WTC11 (cell line): Measurements from ENCODE around the gene GID8. TPM values are rescaled to one million over a fixed set of nuclear protein-coding genes. Genes with fewer than 3 reads are reported as not detected.
A peak's percentile ranks its signal among the peaks of the same experiment; 100 is the strongest.

Experiments used
- ATAC-seq: fragments of 200-7000 bp; cut with Tn5 transposase; 2 replicates; pipeline ENCODE4 v1.10.0; 2021; ENCODE audit warnings: mild to moderate bottlenecking, moderate library complexity
- CTCF ChIA-PET: fragments of 300-600 bp; sonication (Branson Sonifier 250); formaldehyde crosslinking; loops from one replicate; lab custom pipeline; 2021; ENCODE audit warnings: antibody characterized with exemption; lab: Charles Lee
- POLR2A ChIA-PET: fragments of 350-600 bp; sonication (Branson Sonifier 250); formaldehyde crosslinking; loops from one replicate; lab custom pipeline; 2021; ENCODE audit warnings: antibody characterized with exemption; lab: Charles Lee
- DNase-seq: peaks from one replicate; pipeline ENCODE4 v3.0.0; 2021; ENCODE audit warnings: low spot score
- H3K27ac Mint-ChIP-seq: 2 replicates; pipeline ENCODE4 v1.8.0; 2021; ENCODE audit warnings: mixed read lengths
- H3K27me3 Mint-ChIP-seq: 2 replicates; pipeline ENCODE4 v1.8.0; 2021; ENCODE audit warnings: low read depth, mild to moderate bottlenecking, moderate library complexity, mixed read lengths
- H3K36me3 Mint-ChIP-seq: 2 replicates; pipeline ENCODE4 v1.8.0; 2021; ENCODE audit warnings: mixed read lengths
- H3K4me1 Mint-ChIP-seq: 2 replicates; pipeline ENCODE4 v1.8.0; 2022; ENCODE audit warnings: mixed read lengths
- H3K4me3 Mint-ChIP-seq: 2 replicates; pipeline ENCODE4 v1.8.0; 2021; ENCODE audit warnings: mild to moderate bottlenecking, moderate library complexity, mixed read lengths
- H3K9me3 Mint-ChIP-seq: 2 replicates; pipeline ENCODE4 v1.8.0; 2021; ENCODE audit warnings: mixed read lengths
- GRHL2 ChIP-seq: fragments of 250-450 bp; sonication (Bioruptor Pico); IDR thresholded peaks from 2 replicates; pipeline ENCODE4 v1.8.0; 2022; ENCODE audit warnings: mild to moderate bottlenecking, moderate library complexity; ENCODE audit not compliant: insufficient replicate concordance, severe bottlenecking
- IRF1 ChIP-seq: sonication (generic); formaldehyde crosslinking; IDR thresholded peaks from 2 replicates; pipeline ENCODE4 v1.8.0; 2023; ENCODE audit warnings: missing genetic modification reagents
- JAZF1 ChIP-seq: fragments of 250-450 bp; sonication (Bioruptor Pico); IDR thresholded peaks from 2 replicates; pipeline ENCODE4 v1.9.0; 2021; ENCODE audit warnings: moderate library complexity, mild to moderate bottlenecking, inconsistent platforms
- NR1H2 ChIP-seq: sonication (generic); formaldehyde crosslinking; IDR thresholded peaks from 2 replicates; pipeline ENCODE4 v1.9.0; 2021; ENCODE audit warnings: mild to moderate bottlenecking, moderate library complexity, missing genetic modification reagents
- PRDM15 ChIP-seq: sonication (generic); formaldehyde crosslinking; IDR thresholded peaks from 2 replicates; pipeline ENCODE4 v1.8.0; 2022; ENCODE audit warnings: missing genetic modification reagents
- RORB ChIP-seq: fragments of 250-450 bp; sonication (Bioruptor Pico); IDR thresholded peaks from 2 replicates; pipeline ENCODE4 v1.9.0; 2021; ENCODE audit warnings: mild to moderate bottlenecking
- TEAD1 ChIP-seq: sonication (generic); formaldehyde crosslinking; IDR thresholded peaks from 2 replicates; pipeline ENCODE4 v1.8.0; 2022; ENCODE audit warnings: mild to moderate bottlenecking, missing genetic modification reagents
- TEAD4 ChIP-seq: sonication (generic); formaldehyde crosslinking; IDR thresholded peaks from 2 replicates; pipeline ENCODE4 v1.8.0; 2022; ENCODE audit warnings: mild to moderate bottlenecking, missing genetic modification reagents
- ZNF121 ChIP-seq: sonication (generic); formaldehyde crosslinking; IDR thresholded peaks from 2 replicates; pipeline ENCODE4 v1.8.0; 2023; ENCODE audit warnings: missing genetic modification reagents
- ZNF317 ChIP-seq: sonication (generic); formaldehyde crosslinking; IDR thresholded peaks from 2 replicates; pipeline ENCODE4 v1.8.1; 2023; ENCODE audit warnings: low read depth, mild to moderate bottlenecking, moderate library complexity, missing genetic modification reagents, borderline replicate concordance
- total RNA-seq: library from RNA; stranded (reverse); gene quantifications from 3 replicates; pipeline ENCODE4 v1.2.3, GENCODE V29; 2021
- TF ChIP-seq, protein P1 (sequence below): sonication (generic); formaldehyde crosslinking; IDR thresholded peaks from 2 replicates; pipeline ENCODE4 v1.8.0; 2023; ENCODE audit warnings: missing genetic modification reagents, mild to moderate bottlenecking, borderline replicate concordance
- TF ChIP-seq, protein P2 (sequence below): fragments of 250-450 bp; sonication (Bioruptor Pico); IDR thresholded peaks from 2 replicates; pipeline ENCODE4 v1.9.0; 2021; ENCODE audit warnings: mild to moderate bottlenecking
- TF ChIP-seq, protein P3 (sequence below): fragments of 250-450 bp; sonication (Bioruptor Pico); IDR thresholded peaks from 2 replicates; pipeline ENCODE4 v1.9.0; 2021; ENCODE audit warnings: mild to moderate bottlenecking
- TF ChIP-seq, protein P4 (sequence below): sonication (generic); formaldehyde crosslinking; IDR thresholded peaks from 2 replicates; pipeline ENCODE4 v1.8.1; 2022; ENCODE audit warnings: missing genetic modification reagents, borderline replicate concordance
- TF ChIP-seq, protein P5 (sequence below): sonication (generic); formaldehyde crosslinking; IDR thresholded peaks from 2 replicates; pipeline ENCODE4 v1.8.0; 2022; ENCODE audit warnings: mild to moderate bottlenecking, missing genetic modification reagents

The GID8 gene
- total RNA-seq, 1 experiment from 2014 or later, result 70.2 TPM

GRCh38 chr20:62955519-62956386 lies 17.8 kb downstream of the GID8 start (continued):
- TF ChIP-seq, protein P1, sequence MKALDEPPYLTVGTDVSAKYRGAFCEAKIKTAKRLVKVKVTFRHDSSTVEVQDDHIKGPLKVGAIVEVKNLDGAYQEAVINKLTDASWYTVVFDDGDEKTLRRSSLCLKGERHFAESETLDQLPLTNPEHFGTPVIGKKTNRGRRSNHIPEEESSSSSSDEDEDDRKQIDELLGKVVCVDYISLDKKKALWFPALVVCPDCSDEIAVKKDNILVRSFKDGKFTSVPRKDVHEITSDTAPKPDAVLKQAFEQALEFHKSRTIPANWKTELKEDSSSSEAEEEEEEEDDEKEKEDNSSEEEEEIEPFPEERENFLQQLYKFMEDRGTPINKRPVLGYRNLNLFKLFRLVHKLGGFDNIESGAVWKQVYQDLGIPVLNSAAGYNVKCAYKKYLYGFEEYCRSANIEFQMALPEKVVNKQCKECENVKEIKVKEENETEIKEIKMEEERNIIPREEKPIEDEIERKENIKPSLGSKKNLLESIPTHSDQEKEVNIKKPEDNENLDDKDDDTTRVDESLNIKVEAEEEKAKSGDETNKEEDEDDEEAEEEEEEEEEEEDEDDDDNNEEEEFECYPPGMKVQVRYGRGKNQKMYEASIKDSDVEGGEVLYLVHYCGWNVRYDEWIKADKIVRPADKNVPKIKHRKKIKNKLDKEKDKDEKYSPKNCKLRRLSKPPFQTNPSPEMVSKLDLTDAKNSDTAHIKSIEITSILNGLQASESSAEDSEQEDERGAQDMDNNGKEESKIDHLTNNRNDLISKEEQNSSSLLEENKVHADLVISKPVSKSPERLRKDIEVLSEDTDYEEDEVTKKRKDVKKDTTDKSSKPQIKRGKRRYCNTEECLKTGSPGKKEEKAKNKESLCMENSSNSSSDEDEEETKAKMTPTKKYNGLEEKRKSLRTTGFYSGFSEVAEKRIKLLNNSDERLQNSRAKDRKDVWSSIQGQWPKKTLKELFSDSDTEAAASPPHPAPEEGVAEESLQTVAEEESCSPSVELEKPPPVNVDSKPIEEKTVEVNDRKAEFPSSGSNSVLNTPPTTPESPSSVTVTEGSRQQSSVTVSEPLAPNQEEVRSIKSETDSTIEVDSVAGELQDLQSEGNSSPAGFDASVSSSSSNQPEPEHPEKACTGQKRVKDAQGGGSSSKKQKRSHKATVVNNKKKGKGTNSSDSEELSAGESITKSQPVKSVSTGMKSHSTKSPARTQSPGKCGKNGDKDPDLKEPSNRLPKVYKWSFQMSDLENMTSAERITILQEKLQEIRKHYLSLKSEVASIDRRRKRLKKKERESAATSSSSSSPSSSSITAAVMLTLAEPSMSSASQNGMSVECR (CRISPR knock-in tag), result no peak
- TF ChIP-seq PRDM15 (no peak), RORB (CRISPR knock-in tag) (no peak), IRF1 (CRISPR knock-in tag) (no peak), JAZF1 (no peak)
- TF ChIP-seq, protein P2, sequence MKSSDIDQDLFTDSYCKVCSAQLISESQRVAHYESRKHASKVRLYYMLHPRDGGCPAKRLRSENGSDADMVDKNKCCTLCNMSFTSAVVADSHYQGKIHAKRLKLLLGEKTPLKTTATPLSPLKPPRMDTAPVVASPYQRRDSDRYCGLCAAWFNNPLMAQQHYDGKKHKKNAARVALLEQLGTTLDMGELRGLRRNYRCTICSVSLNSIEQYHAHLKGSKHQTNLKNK (CRISPR knock-in tag), result no peak
- TF ChIP-seq, protein P3, sequence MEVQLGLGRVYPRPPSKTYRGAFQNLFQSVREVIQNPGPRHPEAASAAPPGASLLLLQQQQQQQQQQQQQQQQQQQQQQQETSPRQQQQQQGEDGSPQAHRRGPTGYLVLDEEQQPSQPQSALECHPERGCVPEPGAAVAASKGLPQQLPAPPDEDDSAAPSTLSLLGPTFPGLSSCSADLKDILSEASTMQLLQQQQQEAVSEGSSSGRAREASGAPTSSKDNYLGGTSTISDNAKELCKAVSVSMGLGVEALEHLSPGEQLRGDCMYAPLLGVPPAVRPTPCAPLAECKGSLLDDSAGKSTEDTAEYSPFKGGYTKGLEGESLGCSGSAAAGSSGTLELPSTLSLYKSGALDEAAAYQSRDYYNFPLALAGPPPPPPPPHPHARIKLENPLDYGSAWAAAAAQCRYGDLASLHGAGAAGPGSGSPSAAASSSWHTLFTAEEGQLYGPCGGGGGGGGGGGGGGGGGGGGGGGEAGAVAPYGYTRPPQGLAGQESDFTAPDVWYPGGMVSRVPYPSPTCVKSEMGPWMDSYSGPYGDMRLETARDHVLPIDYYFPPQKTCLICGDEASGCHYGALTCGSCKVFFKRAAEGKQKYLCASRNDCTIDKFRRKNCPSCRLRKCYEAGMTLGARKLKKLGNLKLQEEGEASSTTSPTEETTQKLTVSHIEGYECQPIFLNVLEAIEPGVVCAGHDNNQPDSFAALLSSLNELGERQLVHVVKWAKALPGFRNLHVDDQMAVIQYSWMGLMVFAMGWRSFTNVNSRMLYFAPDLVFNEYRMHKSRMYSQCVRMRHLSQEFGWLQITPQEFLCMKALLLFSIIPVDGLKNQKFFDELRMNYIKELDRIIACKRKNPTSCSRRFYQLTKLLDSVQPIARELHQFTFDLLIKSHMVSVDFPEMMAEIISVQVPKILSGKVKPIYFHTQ, result no peak
- TF ChIP-seq, all 79 proteins: peak for 2

DNA sequence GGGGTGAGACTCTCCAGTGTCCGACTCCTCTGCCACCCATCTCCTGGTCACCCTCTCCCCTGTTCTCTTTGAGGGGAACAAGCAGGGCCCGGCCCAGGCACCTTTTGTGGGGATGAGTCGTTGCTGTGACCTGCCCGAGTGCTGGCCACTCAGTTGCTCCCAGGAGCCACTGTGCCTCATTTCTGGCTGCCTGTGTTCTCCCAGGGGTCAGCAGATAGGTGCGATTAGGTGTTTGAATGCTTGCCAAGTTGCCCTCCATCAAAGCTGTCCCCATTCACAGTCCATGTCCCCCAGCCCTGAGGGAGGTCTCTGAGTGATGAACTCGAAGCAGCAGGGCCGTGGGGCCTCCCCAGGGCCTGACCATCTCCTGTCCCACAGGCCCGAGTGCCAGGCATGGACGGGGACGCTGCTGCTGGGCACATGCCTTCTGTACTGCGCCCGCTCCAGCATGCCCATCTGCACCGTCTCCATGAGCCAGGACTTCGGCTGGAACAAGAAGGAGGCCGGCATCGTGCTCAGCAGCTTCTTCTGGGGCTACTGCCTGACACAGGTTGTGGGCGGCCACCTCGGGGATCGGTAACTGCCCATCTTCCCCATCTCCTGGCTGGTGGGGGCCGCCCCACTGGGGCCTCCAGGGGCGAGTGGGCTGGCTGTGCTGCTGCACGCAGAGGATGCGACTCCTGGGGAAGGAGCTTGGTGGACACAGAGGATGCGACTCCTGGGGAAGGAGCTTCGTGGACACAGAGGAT lies 18.6 kb downstream of the GID8 start:
- Mint-ChIP-seq H3K27ac (peak overlapping the region; percentile 53; the same call in 1 of the 2 replicates), H3K36me3 (peaks cover 8% of the 10 kb centered on the region; the same call in 1 of the 2 replicates), H3K9me3 (no peaks in the 10 kb centered on the region), H3K4me1 (peaks cover 17% of the 10 kb centered on the region), H3K27me3 (no peaks in the 10 kb centered on the region), H3K4me3 (no peak overlapping the region)
- ChIA-PET POLR2A (no interaction called here), CTCF (interaction anchor here (1.1 to 3.7 kb wide), 2 partner anchors 16 kb away, joined by 7 to 24 read pairs; no protein-coding TSS in a partner anchor)
- ATAC-seq, result no peak
- TF ChIP-seq GRHL2 (CRISPR knock-in tag) (no peak), ZNF121 (CRISPR knock-in tag) (no peak), NR1H2 (CRISPR knock-in tag) (no peak), TEAD4 (no peak), TEAD1 (CRISPR knock-in tag) (no peak), JAZF1 (no peak), ZNF317 (no peak)
- TF ChIP-seq, protein P4, sequence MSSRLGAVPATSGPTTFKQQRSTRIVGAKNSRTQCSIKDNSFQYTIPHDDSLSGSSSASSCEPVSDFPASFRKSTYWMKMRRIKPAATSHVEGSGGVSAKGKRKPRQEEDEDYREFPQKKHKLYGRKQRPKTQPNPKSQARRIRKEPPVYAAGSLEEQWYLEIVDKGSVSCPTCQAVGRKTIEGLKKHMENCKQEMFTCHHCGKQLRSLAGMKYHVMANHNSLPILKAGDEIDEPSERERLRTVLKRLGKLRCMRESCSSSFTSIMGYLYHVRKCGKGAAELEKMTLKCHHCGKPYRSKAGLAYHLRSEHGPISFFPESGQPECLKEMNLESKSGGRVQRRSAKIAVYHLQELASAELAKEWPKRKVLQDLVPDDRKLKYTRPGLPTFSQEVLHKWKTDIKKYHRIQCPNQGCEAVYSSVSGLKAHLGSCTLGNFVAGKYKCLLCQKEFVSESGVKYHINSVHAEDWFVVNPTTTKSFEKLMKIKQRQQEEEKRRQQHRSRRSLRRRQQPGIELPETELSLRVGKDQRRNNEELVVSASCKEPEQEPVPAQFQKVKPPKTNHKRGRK, result no peak
- TF ChIP-seq, protein P5, sequence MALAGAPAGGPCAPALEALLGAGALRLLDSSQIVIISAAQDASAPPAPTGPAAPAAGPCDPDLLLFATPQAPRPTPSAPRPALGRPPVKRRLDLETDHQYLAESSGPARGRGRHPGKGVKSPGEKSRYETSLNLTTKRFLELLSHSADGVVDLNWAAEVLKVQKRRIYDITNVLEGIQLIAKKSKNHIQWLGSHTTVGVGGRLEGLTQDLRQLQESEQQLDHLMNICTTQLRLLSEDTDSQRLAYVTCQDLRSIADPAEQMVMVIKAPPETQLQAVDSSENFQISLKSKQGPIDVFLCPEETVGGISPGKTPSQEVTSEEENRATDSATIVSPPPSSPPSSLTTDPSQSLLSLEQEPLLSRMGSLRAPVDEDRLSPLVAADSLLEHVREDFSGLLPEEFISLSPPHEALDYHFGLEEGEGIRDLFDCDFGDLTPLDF (CRISPR knock-in tag), result no peak
- TF ChIP-seq, all 79 proteins: peak for 0
- DNase-seq, result no peak
